Measurements from ENCODE around the gene CLEC2D. TPM values are rescaled to one million over a fixed set of nuclear protein-coding genes. Genes with fewer than 3 reads are reported as not detected.
"Not testable (repeated sequence)": the region's sequence is repeated elsewhere in the genome, so short reads cannot be mapped to it uniquely, and the experiment has no call there.

The CLEC2D gene
- total and polyA plus RNA-seq, 7 donors = 0.69 to 24.0 (median 8.6) TPM

- TF ChIP-seq POLR2A (IDR thresholded peaks at IDR 0.05) (no peak), POLR2AphosphoS5 (IDR thresholded peaks at IDR 0.05) (no peak), EP300 (IDR thresholded peaks at IDR 0.05) (no peak), CTCF (IDR thresholded peaks at IDR 0.05) (no peak)
- Histone ChIP-seq H3K9me3 (no peaks in the 10 kb centered on the region), H3K27me3 (no peaks in the 10 kb centered on the region), H3K4me1 (peaks cover 0 to 20% (median 4%) of the 10 kb centered on the region in 4 donors), H3K4me3 (no peak overlapping the region), H3K36me3 (peaks cover 0 to 12% (median 0%) of the 10 kb centered on the region in 4 donors), H3K27ac (peak overlapping the region in 2 of 4 donors; percentile 18 to 35)
- no peak for DNase-seq
- 33 to 51% methylated on average over 2 of the region's 2 CpGs for WGBS, 2 donors
- intact Hi-C loops (cut with DNase I) = no loop called here
Measured at GRCh38 chr12:9667403-9668160, 1.9 kb upstream of the CLEC2D start.

- Histone ChIP-seq H3K36me3 (peaks cover 0 to 9% (median 0%) of the 10 kb centered on the region in 4 donors), H3K4me3 (no peak overlapping the region), H3K4me1 (peaks cover 0 to 22% (median 5%) of the 10 kb centered on the region in 4 donors), H3K9me3 (no peaks in the 10 kb centered on the region), H3K27ac (peak overlapping the region in 2 of 4 donors; percentile 18 to 35), H3K27me3 (no peaks in the 10 kb centered on the region)
- WGBS, 2 donors = 73 to 92% methylated on average over 4 of the region's 4 CpGs
- TF ChIP-seq EP300 (IDR thresholded peaks at IDR 0.05) (no peak), POLR2A (IDR thresholded peaks at IDR 0.05) (no peak), CTCF (IDR thresholded peaks at IDR 0.05) (no peak)
- intact Hi-C loops (cut with DNase I) = no loop called here
- DNase-seq = no peak
Measured at GRCh38 chr12:9668161-9669018, 1.1 kb upstream of the CLEC2D start.

DNA sequence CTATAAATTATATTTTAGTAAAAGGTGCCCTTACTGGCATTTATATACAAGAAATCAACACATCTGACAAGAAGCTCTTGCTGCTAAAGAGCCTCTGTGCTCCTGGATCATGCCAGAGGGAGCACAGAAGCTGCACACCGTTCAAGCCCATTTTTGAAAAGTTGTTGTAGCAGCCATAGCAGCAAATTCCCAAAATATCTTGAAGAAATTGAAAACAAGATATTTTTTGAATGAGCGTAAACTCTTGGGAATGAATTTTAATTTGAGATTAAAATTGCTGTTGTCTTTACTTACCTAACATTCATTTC, 540 bp upstream of the CLEC2D start:
- no peak overlapping the region for H3K27ac ChIP-seq
- intact Hi-C loops (cut with DNase I) = no loop called here
- H3K36me3 ChIP-seq = peaks cover 0 to 9% (median 0%) of the 10 kb centered on the region in 4 donors
- WGBS, 2 donors = 64 to 88% methylated on average over 2 of the region's 2 CpGs
- no peaks in the 10 kb centered on the region for H3K9me3 ChIP-seq
- no peak for TF ChIP-seq CTCF (IDR thresholded peaks at IDR 0.05)
- no peak for TF ChIP-seq EP300 (IDR thresholded peaks at IDR 0.05)
- TF ChIP-seq POLR2AphosphoS5 (IDR thresholded peaks at IDR 0.05) = no peak
- no peak for TF ChIP-seq POLR2A (IDR thresholded peaks at IDR 0.05)
- no peak overlapping the region for H3K4me3 ChIP-seq
- peaks cover 0 to 28% (median 8%) of the 10 kb centered on the region in 4 donors for H3K4me1 ChIP-seq
- H3K27me3 ChIP-seq = no peaks in the 10 kb centered on the region
- no peak for DNase-seq

- H3K27ac ChIP-seq; H3K4me3 ChIP-seq; H3K9me3 ChIP-seq; H3K27me3 ChIP-seq; H3K36me3 ChIP-seq; DNase-seq; intact Hi-C loops (cut with DNase I): not testable (repeated sequence)
- H3K4me1 ChIP-seq = peaks cover 0 to 28% (median 9%) of the 10 kb centered on the region in 4 donors
- WGBS, 2 donors = 65 to 92% methylated on average over 2 of the region's 2 CpGs
Measured at GRCh38 chr12:9672340-9672739, 2.8 kb downstream of the CLEC2D start.

Data from sigmoid colon (tissue), 7 donors.